WI38 (cell line): Measurements from ENCODE around the gene LDHA.
A peak's percentile ranks its signal among the peaks of the same experiment; 100 is the strongest.
"Not testable (repeated sequence)": the region's sequence is repeated elsewhere in the genome, so short reads cannot be mapped to it uniquely, and the experiment has no call there.

Source experiments
- H3K4me3 ChIP-seq: 2 replicates; pipeline ENCODE4 v1.5.1; 2011; ENCODE audit warnings: low read depth, mild to moderate bottlenecking, control low read depth, low read length
- CTCF ChIP-seq: IDR thresholded peaks from 2 replicates; pipeline ENCODE4 v1.5.1; 2012; ENCODE audit warnings: low read depth, mild to moderate bottlenecking, control low read depth, low read length

Gene LDHA

GRCh38 chr11:18393581-18394274, 635 bp upstream of the LDHA start:
- H3K4me3 ChIP-seq = peak overlapping the region; percentile 88
- TF ChIP-seq CTCF = no peak

GRCh38 chr11:18394928-18395734, 768 bp downstream of the LDHA start:
- no peak for TF ChIP-seq CTCF
- H3K4me3 ChIP-seq = peak overlapping the region; percentile 88

DNA sequence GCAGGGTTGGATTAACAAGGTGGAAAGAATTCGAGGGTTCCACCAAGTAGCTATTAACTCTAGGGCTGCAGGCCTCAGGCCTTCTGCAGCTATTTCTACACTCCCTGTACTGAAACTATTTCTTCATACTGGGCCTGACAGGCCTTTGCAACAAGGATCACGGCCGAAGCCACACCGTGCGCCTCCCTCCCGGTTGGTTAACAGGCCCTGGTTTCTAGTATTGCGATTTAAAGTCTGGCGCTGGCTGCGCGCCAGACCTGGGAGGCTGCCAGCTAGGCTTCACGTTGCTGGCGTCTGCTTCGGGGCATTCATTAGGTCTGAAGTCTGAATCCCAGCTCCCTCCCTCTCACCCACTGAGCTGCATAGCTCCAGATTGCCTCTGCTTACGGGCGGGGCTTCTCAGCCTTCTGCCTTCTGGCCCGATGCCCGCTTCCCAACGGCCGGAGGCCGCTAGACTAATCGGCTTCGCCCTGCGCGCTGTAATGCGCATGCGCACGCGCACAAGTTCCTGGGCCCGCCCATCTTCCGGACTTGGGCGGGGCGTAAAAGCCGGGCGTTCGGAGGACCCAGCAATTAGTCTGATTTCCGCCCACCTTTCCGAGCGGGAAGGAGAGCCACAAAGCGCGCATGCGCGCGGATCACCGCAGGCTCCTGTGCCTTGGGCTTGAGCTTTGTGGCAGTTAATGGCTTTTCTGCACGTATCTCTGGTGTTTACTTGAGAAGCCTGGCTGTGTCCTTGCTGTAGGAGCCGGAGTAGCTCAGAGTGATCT, 1.6 kb downstream of the LDHA start:
- TF ChIP-seq CTCF = no peak

DNA sequence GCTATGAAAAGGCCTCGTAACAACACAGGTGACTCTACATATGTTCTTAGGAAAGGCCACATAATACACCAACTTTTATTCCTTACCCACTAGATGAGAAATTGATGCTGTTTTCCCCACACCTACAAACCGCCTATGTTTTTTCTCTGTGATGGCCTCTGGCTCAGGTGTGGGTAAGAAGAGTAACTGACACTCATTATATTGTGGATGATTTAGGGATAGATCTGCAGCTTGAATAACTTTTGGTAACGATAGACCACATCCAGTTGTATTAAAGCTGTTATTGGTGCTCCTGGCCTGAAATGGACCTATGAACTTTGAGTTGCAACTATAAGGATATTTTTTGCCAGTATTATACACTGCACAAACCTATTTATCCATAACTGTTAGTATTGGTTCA, 3.6 kb downstream of the LDHA start:
- H3K4me3 ChIP-seq = no peak overlapping the region
- TF ChIP-seq CTCF = no peak

More for the DNA sequence above, 1.6 kb downstream of the LDHA start:
- H3K4me3 ChIP-seq = peak overlapping the region; percentile 88

DNA sequence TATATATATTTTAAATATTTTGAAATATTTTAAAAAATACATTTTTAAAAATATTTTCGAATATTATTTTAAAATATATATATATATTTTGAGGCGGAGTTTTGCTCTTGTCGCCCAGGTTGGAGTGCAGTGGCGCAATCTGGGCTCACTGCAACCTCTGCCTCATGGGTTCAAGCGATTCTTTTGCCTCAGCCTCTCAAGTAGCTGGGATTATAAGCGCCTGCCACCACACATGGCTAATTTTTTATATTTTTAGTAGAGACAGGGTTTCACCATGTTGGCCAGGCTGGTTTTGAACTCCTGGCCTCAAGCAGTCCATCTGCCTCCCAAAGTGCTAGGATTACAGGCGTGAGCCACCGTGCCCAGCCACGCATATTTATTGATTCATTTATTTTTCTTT, 6.7 kb downstream of the LDHA start:
- not testable (repeated sequence) for H3K4me3 ChIP-seq

DNA sequence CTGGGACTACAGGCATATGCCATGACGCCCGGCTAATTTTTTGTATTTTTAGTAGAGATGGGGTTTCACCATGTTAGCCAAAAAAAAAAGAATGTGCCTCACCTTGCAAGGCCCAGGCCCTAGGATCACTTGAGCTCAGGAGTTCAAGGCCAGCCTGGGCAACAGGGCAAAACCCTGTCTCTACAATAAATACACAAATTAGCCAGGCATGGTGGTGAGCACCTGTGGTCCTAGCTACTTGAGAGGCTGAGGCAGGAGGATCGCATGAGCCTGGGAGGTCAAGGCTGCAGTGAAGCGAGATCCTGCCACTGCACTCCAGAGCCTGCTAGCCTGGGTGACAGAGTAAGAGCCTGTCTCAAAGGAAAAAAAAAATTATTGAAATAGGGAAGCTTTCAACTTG, 9.7 kb downstream of the LDHA start:
- no peak for TF ChIP-seq CTCF
- no peak overlapping the region for H3K4me3 ChIP-seq

- H3K4me3 ChIP-seq = not testable (repeated sequence)
Observed at GRCh38 chr11:18407400-18407799, 13.0 kb downstream of the LDHA start.
